Measurements from ENCODE around the gene PSMG4. TPM values are rescaled to one million over a fixed set of nuclear protein-coding genes. Genes with fewer than 3 reads are reported as not detected.

Gene PSMG4
- total RNA-seq, 1 experiment from 2014 or later, result 27.0 TPM

- CTCF ChIA-PET, result no interaction called here
- intact Hi-C loops (cut with micrococcal nuclease; ENCODE audit: unreplicated experiment) (no loop called here), in situ Hi-C loops (cut with HindIII; ENCODE audit: low pct_unique_long_range_greater_than_20kb, low sequenced_read_pairs) (no loop called here)
- H3K9me3 ChIP-seq (ENCODE audit: control insufficient read depth, insufficient read depth, low read depth, low read length), result no peaks in the 10 kb centered on the region
- BruUV-seq (replicated peaks), result no TSS peak
- TF ChIP-seq TCF7L2 (IDR thresholded peaks at IDR 0.05; ENCODE audit: low read depth, low read length) (no peak), REST (IDR thresholded peaks at IDR 0.05; ENCODE audit: insufficient read depth in 1 of 2, low read depth in 2 of 2, low read length in 1 of 2) (no peak), POLR2AphosphoS5 (IDR thresholded peaks at IDR 0.05; ENCODE audit: low read depth, low read length) (no peak), CTCF (IDR thresholded peaks at IDR 0.05) (no peak), SIN3A (IDR thresholded peaks at IDR 0.05; ENCODE audit: borderline replicate concordance, insufficient read depth, low read depth, low read length) (no peak)
- POLR2A ChIA-PET, result no interaction called here
- DNase-seq (ENCODE audit: low read depth, low spot score), result no peak
- no peaks in the 10 kb centered on the region for H3K36me3 ChIP-seq (ENCODE audit: control insufficient read depth, insufficient read depth, low read length)
- no peaks in the 10 kb centered on the region for H3K4me1 ChIP-seq (ENCODE audit: control insufficient read depth, insufficient read depth, low read length)
- H3K4me3 ChIP-seq (ENCODE audit: low read depth in 2 of 2, low read length in 2 of 2), result no peak overlapping the region
- no peaks in the 10 kb centered on the region for H3K27me3 ChIP-seq (ENCODE audit: control insufficient read depth, insufficient read depth, low read length)
- H3K27ac ChIP-seq (ENCODE audit: low read length), result no peak overlapping the region
- ATAC-seq, result no peak
Observed at GRCh38 chr6:3287308-3287707, 28.6 kb downstream of the PSMG4 start.

- intact Hi-C loops (cut with micrococcal nuclease; ENCODE audit: unreplicated experiment), result no loop called here
- in situ Hi-C loops (cut with HindIII; ENCODE audit: low pct_unique_long_range_greater_than_20kb, low sequenced_read_pairs), result no loop called here
- no peak for DNase-seq (ENCODE audit: low read depth, low spot score)
- H3K27me3 ChIP-seq (ENCODE audit: control insufficient read depth, insufficient read depth, low read length), result no peaks in the 10 kb centered on the region
- no peaks in the 10 kb centered on the region for H3K9me3 ChIP-seq (ENCODE audit: control insufficient read depth, insufficient read depth, low read depth, low read length)
- TF ChIP-seq REST (IDR thresholded peaks at IDR 0.05; ENCODE audit: insufficient read depth in 1 of 2, low read depth in 2 of 2, low read length in 1 of 2) (no peak), TCF7L2 (IDR thresholded peaks at IDR 0.05; ENCODE audit: low read depth, low read length) (no peak), SIN3A (IDR thresholded peaks at IDR 0.05; ENCODE audit: borderline replicate concordance, insufficient read depth, low read depth, low read length) (no peak), CTCF (IDR thresholded peaks at IDR 0.05) (no peak), POLR2AphosphoS5 (IDR thresholded peaks at IDR 0.05; ENCODE audit: low read depth, low read length) (no peak)
- no peaks in the 10 kb centered on the region for H3K36me3 ChIP-seq (ENCODE audit: control insufficient read depth, insufficient read depth, low read length)
- no TSS peak for BruUV-seq (replicated peaks)
- ATAC-seq, result no peak
- no peak overlapping the region for H3K4me3 ChIP-seq (ENCODE audit: low read depth in 2 of 2, low read length in 2 of 2)
- CTCF ChIA-PET, result no interaction called here
- H3K4me1 ChIP-seq (ENCODE audit: control insufficient read depth, insufficient read depth, low read length), result no peaks in the 10 kb centered on the region
- H3K27ac ChIP-seq (ENCODE audit: low read length), result no peak overlapping the region
- POLR2A ChIA-PET, result no interaction called here
Observed at GRCh38 chr6:3287976-3288707, 29.4 kb downstream of the PSMG4 start.
